ENCODE results near the gene EPS8L1.
"Not testable (repeated sequence)": the region's sequence is repeated elsewhere in the genome, so short reads cannot be mapped to it uniquely, and the experiment has no call there.

The EPS8L1 gene

DNA sequence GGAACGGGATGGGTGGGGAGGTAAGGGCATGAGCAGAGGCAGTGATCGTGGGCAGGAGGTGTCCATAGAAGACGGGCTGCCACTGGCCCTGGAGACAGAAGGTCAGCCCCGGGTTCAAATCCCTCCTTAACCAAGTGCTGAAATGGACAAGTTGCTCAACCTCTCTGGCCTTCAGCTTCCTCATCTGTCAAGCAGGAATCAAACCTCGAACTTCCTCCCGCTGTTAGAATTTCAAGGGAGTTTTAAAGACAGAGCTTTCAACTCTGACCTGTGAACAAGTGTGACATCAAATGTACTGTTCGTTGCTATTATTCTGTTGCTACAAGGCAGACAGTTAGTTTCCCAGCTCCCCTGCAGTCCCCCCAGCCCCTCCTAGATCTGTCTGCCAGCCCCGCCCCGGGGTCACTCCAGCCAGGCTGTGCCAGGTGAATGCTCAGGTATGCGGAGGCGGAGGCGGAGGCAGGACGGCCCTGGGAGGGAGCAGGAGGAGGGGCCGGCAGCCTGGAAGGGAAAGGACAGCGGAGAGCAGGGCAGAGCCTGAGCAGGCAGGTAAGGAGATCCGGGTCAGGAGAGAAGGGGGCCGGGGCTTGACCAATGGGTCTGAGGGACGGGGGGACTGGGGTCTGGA is at the start of gene EPS8L1:
TSS of gene EPS8L1 (plus strand) at position 499 of the 628 bp plus-strand sequence. CDS start 576 bp downstream, outside the sequence.
- no peak for DNase-seq (ENCODE audit: low read depth, low spot score)

DNA sequence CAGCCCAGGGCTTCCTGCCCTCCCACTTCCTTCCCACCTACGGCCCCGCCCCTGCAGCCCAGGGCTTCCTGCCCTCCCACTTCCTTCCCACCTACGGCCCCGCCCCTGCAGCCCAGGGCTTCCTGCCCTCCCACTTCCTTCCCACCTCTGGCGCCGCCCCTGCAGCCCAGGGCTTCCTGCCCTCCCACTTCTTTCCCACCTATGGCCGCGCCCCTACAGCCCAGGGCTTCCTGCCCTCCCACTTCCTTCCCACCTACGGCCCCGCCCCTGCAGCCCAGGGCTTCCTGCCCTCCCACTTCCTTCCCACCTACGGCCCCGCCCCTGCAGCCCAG is 48.6 kb upstream of the EPS8L1 start:
- not testable (repeated sequence) for DNase-seq (ENCODE audit: low read depth, low spot score)

DNA sequence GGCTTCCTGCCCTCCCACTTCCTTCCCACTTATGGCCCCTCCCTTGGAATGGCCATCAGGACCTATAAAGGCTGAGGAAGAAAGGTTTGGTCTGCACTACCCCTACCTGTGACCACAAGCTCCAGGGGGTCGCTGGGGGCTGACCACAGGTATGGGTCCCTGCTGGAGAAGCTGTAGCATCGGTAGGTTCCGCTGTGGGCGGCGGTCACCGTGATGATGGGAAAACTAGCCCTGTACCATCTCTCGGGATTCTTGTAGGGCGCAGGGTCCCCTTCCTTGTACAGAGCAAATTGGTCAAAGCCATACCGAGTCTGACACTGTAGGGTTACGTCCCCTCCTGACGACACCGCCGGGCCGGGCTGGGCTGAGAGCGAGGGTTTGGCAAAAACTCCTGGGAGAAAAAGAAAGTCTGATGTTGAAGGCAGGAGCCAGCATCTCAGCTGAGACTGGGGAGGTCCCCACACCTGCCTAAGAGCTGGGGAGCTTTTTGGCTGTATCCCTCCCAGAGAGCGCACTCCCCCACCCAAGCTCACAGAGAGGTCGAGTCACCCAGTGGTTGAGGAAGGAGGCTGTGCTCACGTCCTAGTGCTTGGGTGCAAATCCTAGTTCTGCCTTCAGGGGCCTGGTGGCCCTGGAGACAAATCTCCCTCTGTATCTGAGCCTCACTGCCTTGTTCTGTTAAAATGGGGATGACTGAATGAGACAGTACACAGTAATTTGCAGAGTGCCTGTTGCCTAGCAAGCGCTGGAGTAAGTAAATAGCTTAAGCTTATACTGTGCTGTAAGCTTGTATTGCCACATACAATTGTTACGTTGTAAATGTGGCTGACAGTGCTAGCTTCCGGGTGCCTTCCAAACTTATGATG is 48.0 kb upstream of the EPS8L1 start:
- DNase-seq (ENCODE audit: low read depth, low spot score), result no peak

DNA sequence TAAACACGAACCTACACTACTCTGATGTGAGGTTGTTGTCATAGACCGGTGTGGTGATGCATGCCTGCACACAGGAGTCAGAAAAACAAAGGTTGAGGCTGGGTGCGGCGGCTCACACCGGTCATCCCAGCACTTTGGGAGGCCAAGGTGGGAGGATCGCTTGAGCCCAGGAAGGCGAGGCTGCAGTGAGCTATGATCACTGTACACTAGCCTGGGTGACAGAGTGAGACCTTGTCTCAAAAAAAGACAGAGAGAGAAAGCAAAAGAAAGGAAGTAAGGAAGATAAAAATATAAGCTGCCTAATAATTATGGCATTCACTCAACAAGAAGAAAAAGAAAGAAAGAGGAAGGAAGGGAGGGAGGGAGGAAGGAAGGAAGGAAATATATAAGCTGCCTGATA is 46.9 kb upstream of the EPS8L1 start:
- DNase-seq (ENCODE audit: low read depth, low spot score), result no peak

DNA sequence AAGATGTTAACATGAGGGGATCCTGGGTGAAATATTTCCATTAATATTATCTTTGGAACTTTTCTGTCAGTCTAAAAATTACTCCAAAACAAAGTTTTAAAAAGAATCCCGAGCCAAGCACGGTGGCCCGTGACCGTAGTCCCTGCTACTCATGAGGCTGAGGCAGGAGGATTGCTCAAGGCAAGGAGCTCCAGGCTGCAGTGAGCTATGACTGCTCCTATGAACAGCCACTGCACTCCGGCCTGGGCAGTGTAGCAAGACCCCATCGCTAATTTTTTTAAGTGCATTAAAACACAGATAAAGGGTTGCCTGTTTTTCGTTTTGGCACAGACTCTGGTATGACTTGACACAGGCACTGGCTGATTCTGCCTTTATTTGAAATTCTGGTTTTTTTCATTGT is 44.5 kb upstream of the EPS8L1 start:
- no peak for DNase-seq (ENCODE audit: low read depth, low spot score)

DNA sequence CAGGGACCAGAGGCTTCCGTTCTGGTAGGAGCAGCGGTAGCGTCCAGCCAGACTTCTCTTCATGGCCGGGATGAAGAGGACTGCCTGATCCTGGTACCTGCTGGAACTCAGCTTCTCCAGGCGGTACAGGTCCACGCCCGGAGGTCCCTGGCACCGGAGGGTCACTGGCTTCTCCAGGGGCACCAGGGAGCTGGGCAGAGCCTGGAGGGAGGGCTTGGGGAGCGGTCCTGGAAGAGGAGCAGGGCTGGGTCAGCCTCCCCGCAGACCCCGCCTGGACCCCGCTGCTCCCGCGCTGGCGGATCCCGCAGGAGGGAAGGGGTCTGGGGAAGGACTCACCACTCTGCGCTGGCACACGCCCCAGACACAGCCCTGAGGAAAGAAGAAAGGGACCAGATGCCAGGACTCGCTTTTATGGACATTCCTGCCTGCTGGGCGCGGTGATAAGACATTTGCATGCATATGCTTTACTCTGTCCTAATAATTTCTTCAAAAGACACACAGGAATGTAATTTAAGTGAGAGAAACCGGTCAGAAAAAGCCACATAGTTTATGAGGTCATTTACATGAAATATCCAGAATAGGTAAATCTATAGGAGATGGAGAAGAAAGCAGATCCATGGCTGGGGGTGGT is 43.4 kb upstream of the EPS8L1 start:
- no peak for DNase-seq (ENCODE audit: low read depth, low spot score)

DNA sequence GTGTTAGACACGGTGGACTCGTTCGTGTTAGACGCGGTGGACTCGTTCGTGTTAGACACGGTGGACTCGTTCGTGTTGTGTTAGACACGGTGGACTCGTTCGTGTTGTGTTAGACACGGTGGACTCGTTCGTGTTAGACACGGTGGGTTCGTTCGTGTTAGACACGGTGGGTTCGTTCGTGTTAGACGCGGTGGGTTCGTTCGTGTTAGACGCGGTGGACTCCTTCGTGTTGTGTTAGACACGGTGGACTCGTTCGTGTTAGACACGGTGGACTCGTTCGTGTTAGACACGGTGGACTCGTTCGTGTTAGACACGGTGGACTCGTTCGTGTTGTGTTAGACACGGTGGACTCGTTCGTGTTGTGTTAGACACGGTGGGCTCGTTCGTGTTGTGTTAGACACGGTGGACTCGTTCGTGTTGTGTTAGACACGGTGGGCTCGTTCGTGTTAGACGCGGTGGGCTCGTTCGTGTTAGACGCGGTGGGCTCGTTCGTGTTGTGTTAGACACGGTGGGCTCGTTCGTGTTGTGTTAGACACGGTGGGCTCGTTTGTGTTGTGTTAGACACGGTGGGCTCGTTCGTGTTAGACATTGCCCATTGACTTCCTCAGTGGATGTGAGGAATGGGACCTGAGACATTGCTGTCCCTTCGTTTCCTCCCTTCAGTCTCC is 42.6 kb upstream of the EPS8L1 start:
- DNase-seq (ENCODE audit: low read depth, low spot score), result not testable (repeated sequence)

DNA sequence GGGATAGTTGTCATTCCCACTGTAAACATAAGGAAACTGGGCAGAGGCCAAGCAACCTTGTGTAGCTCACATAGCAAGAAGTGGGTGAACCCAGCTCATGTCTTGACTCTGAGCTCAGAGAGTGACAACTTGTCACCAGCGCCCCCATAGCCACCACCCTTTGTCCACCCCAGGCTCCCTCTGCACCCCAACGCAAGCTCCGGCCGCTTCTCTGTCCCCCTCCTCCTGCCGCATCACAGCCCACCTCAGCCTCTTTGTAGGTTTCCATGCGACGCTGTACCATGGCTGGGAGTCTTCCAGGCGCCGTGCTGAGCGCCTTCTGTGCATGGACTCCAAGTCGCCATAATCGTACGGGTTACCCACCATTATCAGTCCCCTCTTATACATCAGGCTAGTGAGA is 40.9 kb upstream of the EPS8L1 start:
- DNase-seq (ENCODE audit: low read depth, low spot score), result no peak

DNA sequence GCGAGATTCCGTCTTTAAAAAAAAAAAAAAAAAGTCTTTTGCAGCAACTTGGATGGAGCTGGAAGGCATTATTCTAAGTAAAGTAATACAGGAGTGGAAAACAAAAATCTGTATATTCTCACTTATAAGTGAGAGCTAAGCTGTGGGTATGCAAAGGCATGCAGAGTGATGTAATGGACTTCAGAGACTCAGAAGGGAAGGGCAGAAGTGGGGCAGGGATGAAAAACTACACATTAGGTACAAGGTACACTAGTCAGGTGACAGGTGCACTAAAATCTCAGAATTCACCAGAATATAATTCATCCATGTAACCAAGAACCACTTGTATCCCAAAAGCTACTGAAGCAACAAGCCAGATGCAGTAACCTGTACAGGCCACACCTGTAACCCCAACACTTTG is 39.6 kb upstream of the EPS8L1 start:
- no peak for DNase-seq (ENCODE audit: low read depth, low spot score)

DNA sequence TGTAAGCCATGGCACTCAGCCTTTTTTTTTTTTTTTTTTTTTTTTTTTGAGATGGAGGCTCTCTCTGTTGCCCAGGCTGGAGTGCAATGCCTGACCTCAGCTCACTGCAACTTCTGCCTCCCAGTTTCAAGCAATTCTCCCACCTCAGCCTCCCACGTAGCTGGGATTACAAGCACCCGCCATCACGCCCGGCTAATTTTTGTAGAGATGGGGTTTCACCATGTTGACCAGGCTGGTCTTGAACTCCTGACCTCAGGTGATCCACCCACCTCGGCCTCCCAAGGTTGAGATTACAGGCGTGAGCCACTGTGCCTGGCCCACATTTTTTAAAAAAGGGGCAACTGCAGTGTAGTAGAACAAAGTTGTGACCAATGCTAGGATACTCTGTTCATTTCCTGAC is 38.1 kb upstream of the EPS8L1 start:
- not testable (repeated sequence) for DNase-seq (ENCODE audit: low read depth, low spot score)

DNA sequence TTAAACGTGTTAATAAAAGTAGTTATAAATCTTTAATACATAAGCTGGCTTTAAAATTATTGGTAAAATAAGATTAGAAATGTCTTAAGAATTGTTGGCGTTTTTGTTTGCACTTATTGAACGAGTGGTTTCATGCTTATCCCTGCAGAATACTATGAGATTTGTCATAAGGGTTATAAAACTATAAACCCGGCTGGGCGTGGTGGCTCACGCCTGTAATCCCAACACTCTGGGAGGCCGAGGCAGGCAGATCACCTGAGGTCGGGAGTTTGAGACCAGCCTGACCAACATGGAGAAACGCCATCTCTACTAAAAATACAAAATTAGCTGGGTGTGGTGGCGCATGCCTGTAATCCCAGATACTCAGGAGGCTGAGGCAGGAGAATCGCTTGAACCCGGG is 35.0 kb upstream of the EPS8L1 start:
- not testable (repeated sequence) for DNase-seq (ENCODE audit: low read depth, low spot score)

DNA sequence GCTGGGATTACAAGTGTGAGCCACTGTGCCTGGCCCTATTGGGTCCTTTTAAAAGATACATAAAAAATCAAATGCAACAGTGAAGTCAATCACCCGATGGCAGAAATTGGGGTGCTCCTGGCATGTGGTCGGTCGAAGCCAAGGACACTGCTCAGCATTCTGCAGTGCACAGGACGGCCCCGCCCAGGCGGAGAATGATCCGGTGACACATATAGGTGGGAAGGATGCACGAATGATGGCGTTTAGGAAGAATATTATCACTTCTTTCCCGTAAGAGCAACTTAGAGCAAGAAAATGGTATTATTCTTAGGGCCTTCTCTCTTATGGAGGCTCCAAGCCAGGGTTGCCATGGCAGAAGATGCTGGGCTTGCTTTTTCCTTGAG is 34.4 kb upstream of the EPS8L1 start:
- no peak for DNase-seq (ENCODE audit: low read depth, low spot score)

DNA sequence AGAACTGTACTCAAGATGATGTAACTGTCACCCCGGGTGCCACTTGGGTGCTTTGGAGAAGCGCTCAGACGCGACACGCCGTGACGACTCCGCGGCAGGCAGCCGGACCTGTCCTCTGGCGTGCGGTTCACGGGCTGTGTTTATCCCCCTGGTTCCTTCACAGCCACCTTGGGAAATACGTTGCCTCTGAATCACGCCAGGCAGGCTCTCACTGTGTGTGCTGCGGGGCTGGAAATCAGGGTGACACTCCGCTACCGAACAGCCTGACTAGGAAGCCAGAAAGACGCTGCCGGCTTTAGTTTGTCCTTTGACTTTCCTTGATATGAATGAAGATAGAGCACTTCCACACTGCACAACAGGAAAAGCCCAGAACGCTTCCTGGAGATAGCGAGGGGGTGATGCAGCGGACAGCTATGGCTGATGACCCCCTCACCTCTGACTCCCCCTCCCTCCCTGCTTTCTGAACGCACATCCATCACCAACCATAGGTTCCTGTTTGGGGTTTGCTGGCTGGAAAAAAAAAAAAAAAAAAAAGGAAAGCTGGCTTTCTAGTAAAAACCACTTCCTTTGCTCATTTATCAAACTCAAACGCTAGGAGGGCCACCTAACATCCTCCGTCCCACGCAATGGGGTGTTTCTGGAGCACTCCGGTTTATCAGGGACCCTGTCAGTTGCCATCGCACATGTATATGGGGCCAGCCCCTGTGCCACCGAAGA is 33.9 kb upstream of the EPS8L1 start:
- DNase-seq (ENCODE audit: low read depth, low spot score), result no peak

DNA sequence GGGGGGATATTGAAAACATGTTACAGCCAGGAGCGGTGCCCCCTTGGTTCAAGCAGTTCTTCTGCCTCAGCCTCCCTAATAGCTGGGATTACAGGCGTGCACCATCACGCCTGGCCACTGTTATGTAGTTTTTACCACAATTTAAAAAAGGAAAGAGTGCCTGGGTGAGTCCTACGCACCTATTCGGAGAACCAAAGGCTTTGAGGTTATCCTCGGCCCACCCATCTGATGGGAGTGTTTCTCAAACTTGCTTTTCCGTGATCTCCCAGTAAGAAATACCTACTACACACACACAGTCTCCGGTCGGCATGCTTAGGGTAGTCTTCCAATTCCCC is 33.4 kb upstream of the EPS8L1 start:
- no peak for DNase-seq (ENCODE audit: low read depth, low spot score)

DNA sequence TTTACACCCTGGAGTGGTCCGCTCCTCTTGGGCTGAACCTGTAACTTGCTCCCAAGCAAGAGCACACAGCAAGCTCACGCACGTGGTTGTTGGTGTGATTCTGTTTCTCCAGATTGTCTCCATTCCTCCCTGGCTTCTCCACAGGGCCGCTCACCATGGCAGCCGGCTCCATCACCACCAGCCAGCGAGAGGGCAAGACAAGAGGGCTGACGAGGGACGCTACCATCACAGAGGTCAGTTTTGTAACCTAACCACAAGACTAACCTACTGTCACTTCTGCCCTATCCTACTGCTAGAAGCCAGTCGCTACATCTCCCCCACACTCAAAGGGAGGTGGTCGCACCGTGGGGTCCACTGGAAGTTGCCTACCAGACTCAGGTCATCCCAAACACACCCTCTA is 33.0 kb upstream of the EPS8L1 start:
- DNase-seq (ENCODE audit: low read depth, low spot score), result no peak

DNA sequence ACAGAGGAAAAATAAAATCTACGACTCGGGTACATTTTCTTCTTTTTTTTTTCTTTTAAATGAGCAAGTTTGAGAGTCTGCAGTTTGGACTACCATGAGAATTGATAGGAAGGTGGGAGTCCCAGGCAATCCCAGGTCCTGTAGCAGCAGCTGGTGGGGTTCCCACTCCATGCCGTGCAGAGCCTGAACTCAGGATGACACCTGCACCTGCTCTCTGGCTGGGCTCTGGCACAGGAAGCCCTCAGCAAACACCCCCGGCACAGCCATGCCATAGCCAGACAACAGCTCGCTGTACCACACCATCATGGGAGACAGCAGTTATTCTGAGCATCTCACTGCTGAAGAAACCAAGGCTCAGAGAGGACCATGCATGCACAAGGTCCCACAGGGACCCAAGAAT is 31.4 kb upstream of the EPS8L1 start:
- DNase-seq (ENCODE audit: low read depth, low spot score), result no peak

DNA sequence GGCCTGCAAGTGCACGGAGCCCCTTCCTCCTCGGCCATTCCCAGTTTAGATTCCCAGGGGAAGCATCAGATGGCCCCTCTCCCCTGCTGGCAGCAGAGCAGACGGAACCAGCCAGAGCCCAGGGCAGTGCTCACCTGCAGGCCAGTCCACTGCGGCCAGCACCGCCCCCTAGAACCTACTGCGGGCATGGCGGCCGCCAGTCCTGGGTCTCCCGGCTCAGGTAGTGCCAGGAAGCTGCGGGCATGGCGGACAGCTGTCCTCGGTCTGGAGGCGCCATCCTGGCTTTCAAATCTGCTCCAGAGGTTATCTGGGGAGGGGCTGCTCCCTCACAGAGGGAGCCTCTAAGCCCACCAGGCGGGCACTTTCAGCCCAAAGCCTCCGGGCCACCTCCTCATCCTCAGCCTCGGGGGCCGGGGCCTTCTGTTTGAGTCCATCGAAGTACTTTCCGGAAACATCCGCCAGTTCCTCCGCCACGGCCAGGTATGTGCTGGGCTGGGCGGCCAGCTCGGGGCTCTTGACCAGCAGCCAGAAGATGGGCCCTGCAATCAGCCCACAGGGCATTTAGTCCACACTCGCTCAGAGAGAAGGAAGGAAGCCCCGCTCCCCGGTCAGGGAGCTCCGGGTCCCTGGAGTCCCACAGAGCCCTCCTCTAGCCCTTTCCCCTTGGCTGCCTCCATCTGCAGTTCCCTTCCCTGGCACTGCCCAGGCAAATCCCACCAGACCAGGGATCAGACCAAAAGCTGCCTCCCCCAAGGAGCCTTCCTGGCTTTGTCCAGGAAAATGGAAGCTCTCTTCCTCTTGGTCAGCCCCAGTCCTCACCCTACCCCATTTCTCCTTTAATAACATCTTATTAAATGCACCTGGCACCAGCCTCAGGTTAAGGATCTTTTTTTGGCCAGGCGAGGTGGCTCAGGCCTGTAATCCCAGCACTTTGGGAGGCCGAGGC is 30.6 kb upstream of the EPS8L1 start:
- DNase-seq (ENCODE audit: low read depth, low spot score), result no peak

DNA sequence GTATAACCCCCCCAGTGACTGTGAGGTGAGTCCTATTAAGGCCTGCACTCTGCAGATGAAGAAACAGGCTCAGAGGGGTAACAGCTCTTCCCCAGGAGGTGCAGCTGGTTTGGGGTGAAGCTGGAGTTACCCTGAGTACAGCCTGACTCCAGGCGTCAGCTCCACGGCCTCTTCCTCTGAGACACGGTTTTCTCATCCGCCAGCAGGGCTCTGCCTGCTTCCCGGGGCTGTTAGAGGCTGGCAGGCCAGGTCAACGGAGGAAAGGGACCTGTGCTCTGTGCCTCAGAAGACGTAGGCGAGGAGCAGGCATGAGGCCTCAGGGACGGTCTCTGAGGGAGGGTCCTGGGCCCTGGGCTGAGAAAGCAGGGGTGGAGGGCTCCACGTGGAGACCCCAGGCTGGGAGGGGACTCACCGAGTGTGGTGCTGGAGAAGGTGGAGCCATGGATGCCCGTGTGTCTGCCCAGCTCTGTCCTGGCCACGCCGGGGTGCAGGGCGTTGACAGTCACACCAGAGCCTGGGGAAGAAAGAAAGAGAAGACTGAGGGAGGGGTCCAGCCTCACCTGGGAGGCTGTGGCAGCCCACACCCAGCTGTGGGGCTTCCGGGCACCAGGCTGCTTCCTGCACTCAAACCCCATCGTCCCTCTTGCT is 28.6 kb upstream of the EPS8L1 start:
- no peak for DNase-seq (ENCODE audit: low read depth, low spot score)

DNA sequence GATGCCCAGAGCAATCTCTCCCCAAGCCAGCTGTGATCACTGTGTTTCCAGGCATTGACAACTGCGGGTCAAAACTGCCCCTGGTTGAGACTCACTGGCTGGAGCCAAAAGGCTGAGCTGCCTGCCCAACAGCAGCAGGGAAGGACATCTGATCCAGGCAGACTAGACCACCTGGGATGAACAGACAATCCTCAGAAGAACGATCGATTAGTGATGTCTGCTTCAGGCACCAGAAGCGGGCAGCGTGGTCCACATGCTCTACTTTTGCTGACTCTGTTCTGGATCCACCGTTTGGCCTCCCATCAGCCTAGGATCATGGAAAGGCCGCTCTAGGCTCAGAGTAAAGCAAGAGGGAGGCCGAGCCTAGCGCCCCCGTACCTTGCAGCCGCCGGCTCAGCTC is 27.7 kb upstream of the EPS8L1 start:
- DNase-seq (ENCODE audit: low read depth, low spot score), result no peak

DNA sequence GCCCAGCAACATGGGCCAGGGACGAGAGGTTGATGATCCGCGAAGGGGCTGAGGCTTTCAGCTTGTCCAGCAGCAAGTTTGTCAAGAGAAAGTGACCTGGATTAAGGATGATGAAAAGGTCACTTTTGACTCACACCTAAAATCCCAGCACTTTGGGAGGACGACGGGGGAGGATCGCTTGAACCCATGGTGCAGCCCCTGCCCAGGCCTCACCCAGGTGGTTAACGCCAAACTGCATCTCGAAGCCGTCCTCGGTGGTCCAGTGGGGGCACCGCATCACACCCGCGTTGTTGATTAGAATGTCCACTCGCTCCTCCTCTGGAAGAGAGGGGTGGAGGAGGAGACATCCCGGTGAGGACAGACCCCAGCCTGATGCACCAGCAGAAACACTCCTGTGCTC is 27.2 kb upstream of the EPS8L1 start:
- DNase-seq (ENCODE audit: low read depth, low spot score), result no peak

Measured in smooth muscle cell of the brain vasculature (primary cell).